Activated T-cell treated with anti-CD3 and anti-CD28 coated beads, Interleukin-2, amount 50 U/mL, for 1 hour (primary cell): ENCODE results near the gene POU2AF1.
"Not testable (repeated sequence)": the region's sequence is repeated elsewhere in the genome, so short reads cannot be mapped to it uniquely, and the experiment has no call there.

Experiments
- DNase-seq: peaks from one replicate; pipeline ENCODE4 v3.0.0-alpha.2; 2020

Gene POU2AF1

DNA sequence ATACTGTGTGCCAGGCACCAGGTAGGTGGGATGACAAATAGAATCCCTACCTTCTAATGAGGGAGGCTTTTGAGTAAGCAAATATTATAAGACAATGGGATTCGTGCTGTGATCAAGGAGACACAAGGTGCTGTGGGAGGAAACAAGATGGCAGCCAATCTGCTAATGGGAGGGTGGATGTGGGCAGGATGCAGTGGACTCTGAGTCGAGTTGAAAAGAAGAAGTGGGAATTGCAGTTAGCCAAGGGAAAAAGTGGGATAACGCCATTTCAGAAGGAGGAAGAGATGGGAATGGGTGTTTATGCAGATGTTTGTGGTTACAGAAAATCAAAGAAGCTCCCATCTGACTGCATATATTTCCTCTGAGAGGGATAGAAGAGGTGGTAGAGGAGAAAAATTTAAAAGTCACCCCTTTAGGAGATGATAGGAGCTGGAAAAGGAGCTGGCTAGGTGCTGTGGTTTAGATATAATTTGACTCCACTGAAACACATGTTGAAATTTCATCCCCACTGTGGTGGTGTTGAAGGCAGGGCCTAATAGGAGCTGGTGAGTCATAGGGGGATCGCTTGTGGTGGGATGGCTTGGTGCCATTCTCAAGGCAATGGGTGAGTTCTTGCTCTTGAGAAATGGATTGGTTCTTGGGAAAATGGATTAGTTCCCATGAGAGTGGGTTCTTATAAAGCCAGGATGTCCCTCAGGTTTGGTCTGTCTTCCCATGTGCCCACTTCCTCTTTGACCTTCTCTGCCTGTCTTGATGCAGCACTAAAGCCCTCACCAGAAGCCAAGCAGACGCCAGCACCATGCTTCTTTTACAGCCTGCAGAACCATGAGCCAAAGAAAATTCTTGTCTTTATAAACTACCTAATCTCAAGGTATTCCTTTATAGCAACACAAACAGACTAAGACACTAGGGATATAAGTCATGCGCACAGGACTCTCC lies 30.0 kb upstream of the POU2AF1 start:
- DNase-seq = no peak

DNA sequence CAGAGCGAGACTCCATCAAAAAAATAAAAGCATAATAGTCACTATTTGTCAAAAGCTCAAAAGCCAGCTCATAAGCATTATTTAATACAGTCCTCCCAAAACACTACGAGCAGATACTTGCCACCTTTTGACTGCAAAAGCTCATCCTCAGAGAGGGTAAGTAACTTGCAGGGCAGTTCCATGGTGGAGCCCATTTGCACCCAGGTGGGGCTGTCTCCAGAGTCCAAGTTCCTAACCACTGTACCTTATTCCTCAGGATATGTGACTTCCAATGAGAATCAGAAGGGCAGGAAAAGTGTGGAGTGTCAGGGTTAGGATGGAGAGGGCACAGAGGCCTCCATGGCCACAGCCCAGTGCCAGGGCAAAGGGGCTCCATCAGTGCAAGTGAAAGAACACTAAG lies 28.6 kb upstream of the POU2AF1 start:
- DNase-seq = no peak

GRCh38 chr11:111406589-111406988 lies 27.5 kb upstream of the POU2AF1 start:
- no peak for DNase-seq

GRCh38 chr11:111406091-111406490 lies 27.0 kb upstream of the POU2AF1 start:
- DNase-seq = no peak

DNA sequence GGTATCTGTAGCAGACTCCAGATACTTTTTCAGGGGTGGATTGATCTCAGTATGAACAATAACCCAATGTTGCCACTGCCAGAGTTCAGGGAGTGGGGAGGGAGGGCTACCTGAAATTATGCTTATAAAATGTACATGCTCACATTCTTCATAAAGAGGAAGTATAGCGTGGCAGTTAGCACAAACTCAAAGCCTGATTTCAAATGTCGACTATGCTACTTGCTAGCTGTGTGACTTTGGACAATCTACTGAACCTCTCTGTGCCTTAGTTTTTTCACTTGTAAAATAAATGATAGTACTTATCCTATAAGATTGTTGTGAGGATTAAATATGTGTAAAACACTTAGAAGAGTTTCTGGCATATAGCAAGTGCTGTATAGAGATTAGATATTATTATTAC lies 26.5 kb upstream of the POU2AF1 start:
- DNase-seq = no peak

- no peak for DNase-seq
Observed at GRCh38 chr11:111403051-111403726, 24.1 kb upstream of the POU2AF1 start.

DNA sequence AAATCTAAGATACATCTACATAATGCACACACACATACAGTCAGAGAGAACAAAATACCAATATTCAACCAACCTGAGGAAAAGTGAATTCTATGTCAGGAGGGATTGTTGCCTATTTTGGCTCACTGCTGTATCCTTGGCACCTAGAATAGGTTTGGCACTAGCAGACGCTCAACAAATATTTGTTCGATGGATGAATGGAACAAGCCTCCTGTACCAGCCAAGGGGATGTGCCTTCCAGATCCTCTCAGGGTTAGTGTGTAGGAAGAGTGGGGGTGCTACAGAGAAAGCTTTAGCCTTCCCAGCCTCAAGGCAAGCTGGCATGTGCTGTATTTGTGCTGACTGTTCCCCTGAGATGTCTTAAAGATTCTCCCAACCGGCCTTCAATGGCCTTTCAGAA lies 23.3 kb upstream of the POU2AF1 start:
- DNase-seq = no peak

- DNase-seq = not testable (repeated sequence)
Observed at GRCh38 chr11:111401957-111402356, 22.9 kb upstream of the POU2AF1 start.

DNA sequence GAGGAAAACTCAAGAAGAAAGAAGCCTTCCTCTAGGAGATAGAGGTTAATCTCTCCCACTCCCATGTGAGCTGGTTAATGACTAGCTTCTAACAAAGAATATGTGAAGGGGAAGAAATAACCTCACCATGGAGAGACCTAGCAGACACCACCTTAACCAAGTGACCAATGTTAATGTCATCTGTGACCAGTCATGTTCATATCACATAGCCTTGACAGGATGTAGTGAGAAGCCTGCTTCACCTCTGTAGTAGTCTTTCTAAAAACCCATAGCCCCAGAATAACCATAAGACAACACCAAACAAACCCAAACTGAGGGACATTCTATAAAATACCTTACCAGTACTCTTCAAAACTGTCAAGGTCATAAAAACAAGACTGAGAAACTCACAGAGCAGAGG lies 21.5 kb upstream of the POU2AF1 start:
- DNase-seq = no peak

DNA sequence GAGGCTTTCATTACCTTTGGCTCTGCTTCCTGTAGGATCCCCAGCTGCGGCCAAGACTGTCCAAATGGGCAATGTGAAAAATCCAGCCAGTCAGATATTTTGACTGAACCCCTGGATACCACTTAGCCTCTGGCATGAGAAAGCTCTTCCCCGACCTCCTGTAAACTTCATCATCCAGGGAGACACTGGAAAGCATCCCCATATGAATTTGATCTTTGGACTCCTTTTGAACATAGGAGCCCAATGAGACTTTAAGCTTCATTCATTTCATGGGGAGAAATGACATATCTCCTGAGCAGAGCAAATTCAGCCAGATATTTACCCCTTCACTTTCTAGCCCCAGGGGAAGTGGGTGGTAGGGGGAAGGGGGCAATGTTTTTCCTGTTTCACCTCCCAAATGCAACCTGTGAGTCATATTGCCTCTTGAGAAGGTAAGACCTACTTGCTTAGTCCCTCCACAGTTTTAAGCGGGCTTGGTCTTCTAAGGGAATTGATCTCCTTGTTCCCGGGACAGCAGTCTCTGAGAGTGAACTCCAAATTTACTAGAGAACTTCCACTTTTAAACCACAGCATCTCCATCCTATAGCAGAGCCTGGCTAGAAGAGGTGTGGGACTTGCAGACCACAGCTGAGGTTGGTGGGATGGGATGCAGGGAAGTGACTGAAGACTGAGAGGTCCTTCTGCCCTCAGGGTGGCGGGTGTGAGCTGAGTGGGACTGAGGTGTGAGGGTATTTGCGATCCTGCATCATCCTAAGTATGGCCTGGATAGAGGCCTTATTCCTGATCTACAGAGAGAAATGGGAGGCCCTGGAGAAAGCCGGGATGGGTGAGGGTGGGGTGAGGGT lies 20.3 kb upstream of the POU2AF1 start:
- no peak for DNase-seq

GRCh38 chr11:111397034-111397433 lies 18.0 kb upstream of the POU2AF1 start:
- DNase-seq = no peak

- DNase-seq = no peak
Observed at GRCh38 chr11:111395749-111396148, 16.7 kb upstream of the POU2AF1 start.

DNA sequence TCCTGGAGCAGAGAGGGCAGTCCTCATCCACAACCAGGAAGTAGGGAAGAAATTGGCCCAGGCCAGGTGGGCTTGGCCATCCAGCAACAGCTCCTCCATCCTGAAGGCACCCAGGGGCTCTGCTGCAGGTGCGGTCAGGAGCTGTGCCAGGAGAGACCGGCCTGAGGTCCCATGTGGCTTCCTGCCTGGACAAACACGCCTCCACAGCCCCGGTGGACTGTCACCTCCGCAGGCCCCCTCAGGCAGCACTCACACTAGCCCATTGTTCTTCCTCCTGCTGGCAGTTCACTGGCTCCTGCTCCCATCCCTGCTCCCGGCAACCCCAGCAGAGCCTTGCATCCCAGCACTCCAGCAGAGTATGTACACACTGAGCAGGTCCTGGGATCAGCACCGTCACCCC lies 16.0 kb upstream of the POU2AF1 start:
- DNase-seq = no peak

- not testable (repeated sequence) for DNase-seq
Observed at GRCh38 chr11:111394147-111394546, 15.1 kb upstream of the POU2AF1 start.

- no peak for DNase-seq
Observed at GRCh38 chr11:111393585-111393984, 14.5 kb upstream of the POU2AF1 start.

DNA sequence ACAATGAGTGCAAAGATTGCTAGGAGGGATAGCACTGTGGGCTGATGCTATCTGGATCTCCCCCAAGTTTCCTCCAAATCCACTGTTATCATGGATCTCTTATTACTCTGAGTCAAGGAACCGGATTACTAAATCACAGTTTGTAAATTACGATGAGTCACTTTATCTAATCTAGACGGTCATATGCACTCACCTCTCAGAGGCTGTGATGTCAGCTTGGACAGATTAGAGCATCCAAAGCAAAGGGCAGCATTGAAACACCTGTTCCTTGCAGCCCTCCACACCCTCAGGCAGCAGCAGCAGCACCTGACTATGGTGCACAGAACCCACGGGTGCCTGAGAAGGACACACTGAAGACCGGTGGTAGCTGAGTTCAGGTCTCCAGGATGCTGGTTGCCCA lies 14.0 kb upstream of the POU2AF1 start:
- no peak for DNase-seq

- DNase-seq = no peak
Observed at GRCh38 chr11:111392552-111392951, 13.5 kb upstream of the POU2AF1 start.

- no peak for DNase-seq
Observed at GRCh38 chr11:111391328-111392124, 12.5 kb upstream of the POU2AF1 start.

- no peak for DNase-seq
Observed at GRCh38 chr11:111388842-111389241, 9.8 kb upstream of the POU2AF1 start.

- no peak for DNase-seq
Observed at GRCh38 chr11:111388420-111388819, 9.3 kb upstream of the POU2AF1 start.

DNA sequence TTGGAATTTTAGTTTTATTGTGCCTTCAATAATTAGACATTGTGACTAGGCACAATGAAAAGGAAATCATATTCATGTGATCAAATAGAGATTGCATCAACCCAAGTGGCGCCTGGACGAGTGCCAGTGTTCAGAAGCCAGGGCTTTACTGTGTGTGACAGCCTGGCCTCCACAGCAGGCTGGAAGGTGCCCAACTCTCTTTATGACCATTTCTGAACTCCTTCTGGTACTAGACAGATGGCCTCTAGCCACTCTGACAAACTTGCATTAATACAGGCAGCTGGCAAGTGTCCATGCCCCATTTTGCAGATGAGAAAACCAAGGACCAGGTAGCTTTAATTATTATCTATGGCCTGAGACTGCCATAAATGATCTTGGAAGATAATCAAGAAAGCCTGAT lies 8.3 kb upstream of the POU2AF1 start:
- no peak for DNase-seq

- no peak for DNase-seq
Observed at GRCh38 chr11:111386611-111387150, 7.6 kb upstream of the POU2AF1 start.
